ENCODE measurements around the gene FANCI. TPM values are rescaled to one million over a fixed set of nuclear protein-coding genes. Genes with fewer than 3 reads are reported as not detected.

FANCI gene
- total and polyA plus RNA-seq, 2 of the 4 experiments (the other 2 are of a cell fraction): 13.2 to 34.2 TPM

GRCh38 chr15:89363770-89364169 is 120.0 kb downstream of the FANCI start:
- Histone ChIP-seq H4K5ac (ENCODE audit: low read depth, low read length) (no peak overlapping the region), H2BK15ac (ENCODE audit: low read depth, low read length) (no peak overlapping the region), H3K4me2 (ENCODE audit: low read depth, low read length) (no peak overlapping the region), H3K14ac (replicated peaks; ENCODE audit: low read depth, low read length) (no peak overlapping the region), H4K20me1 (ENCODE audit: insufficient read depth, low read length) (peaks cover 6% of the 10 kb centered on the region; the same call in 1 of the 2 replicates), H3K79me1 (ENCODE audit: low read depth in 1 of 2, low read length in 2 of 2) (no peaks in the 10 kb centered on the region), H3K4me3 (ENCODE audit: insufficient read depth, low read depth, low read length) (no peak overlapping the region), H2BK5ac (ENCODE audit: low read depth, low read length, poor library complexity, severe bottlenecking) (no peak overlapping the region), H2BK120ac (ENCODE audit: low read depth, low read length) (no peak overlapping the region), H4K8ac (ENCODE audit: low read depth in 2 of 2, low read length in 2 of 2) (no peak overlapping the region), H3K27ac (ENCODE audit: insufficient read depth, low read length) (no peak overlapping the region), H3K36me3 (ENCODE audit: control insufficient read depth, insufficient read depth, low read length) (no peaks in the 10 kb centered on the region), H3K9me1 (ENCODE audit: insufficient read depth, low read length) (no peaks in the 10 kb centered on the region), H3K27me3 (ENCODE audit: control insufficient read depth, insufficient read depth, low read length) (peaks cover 92% of the 10 kb centered on the region), H3K56ac (ENCODE audit: extremely low read depth, insufficient read depth, low read length) (no peak overlapping the region), H2AK9ac (replicated peaks; ENCODE audit: low read depth, low read length, poor library complexity) (no peak overlapping the region), H2AFZ (replicated peaks; ENCODE audit: low read length, poor library complexity) (no peak overlapping the region), H2AK5ac (ENCODE audit: low read depth, low read length) (no peak overlapping the region), H4K91ac (ENCODE audit: insufficient read depth, low read depth, low read length) (no peak overlapping the region), H3K18ac (ENCODE audit: low read depth, low read length) (no peak overlapping the region), H3K4ac (ENCODE audit: low read depth, low read length) (no peak overlapping the region), H3K4me1 (ENCODE audit: control insufficient read depth, insufficient read depth, low read length) (no peaks in the 10 kb centered on the region), H3K9ac (ENCODE audit: low read depth, low read length) (no peak overlapping the region), H2BK20ac (ENCODE audit: low read depth, low read length) (no peak overlapping the region), H3K23ac (ENCODE audit: low read depth, low read length) (no peak overlapping the region), H3K9me3 (ENCODE audit: control insufficient read depth, insufficient read depth, low read length) (no peaks in the 10 kb centered on the region; the same call in none of the 2 replicates)
- intact Hi-C loops (cut with micrococcal nuclease) (no loop called here), in situ Hi-C loops (cut with MboI; ENCODE audit: low sequenced_read_pairs) (loop anchor here (5.0 kb wide), 1 partner anchor 69 kb away; no protein-coding TSS in a partner anchor), dilution Hi-C loops (cut with HindIII; ENCODE audit: low sequenced_read_pairs, unreplicated experiment) (no loop called here)
- BruUV-seq (replicated peaks): no TSS peak
- no CpG with 5 or more reads among the region's 4 CpGs for WGBS, 2 experiments (ENCODE audit: extremely low coverage in 2 of 2, insufficient read length in 1 of 2)
- no peak for ATAC-seq (ENCODE audit: low read depth)
- DNase-seq: no peak
- POLR2A ChIA-PET (ENCODE audit: unreplicated experiment): no interaction called here
- CTCF ChIA-PET: no interaction called here
- no peak for TF ChIP-seq SMC3 (IDR thresholded peaks at IDR 0.05; ENCODE audit: low read depth, low read length)
- TF ChIP-seq POLR2A (IDR thresholded peaks at IDR 0.05; ENCODE audit: low read depth, low read length): no peak
- no peak for TF ChIP-seq RCOR1 (IDR thresholded peaks at IDR 0.05; ENCODE audit: insufficient replicate concordance, low read length)
- TF ChIP-seq CEBPB (IDR thresholded peaks at IDR 0.05; ENCODE audit: low read depth, low read length): no peak
- TF ChIP-seq RFX5 (IDR thresholded peaks at IDR 0.05; ENCODE audit: low read depth, low read length): no peak
- no peak for TF ChIP-seq MAZ (IDR thresholded peaks at IDR 0.05; ENCODE audit: borderline replicate concordance, low read depth, low read length)
- no peak for TF ChIP-seq MAFK (IDR thresholded peaks at IDR 0.05; ENCODE audit: low read depth, low read length)
- TF ChIP-seq BHLHE40 (IDR thresholded peaks at IDR 0.05; ENCODE audit: low read depth, low read length): no peak
- no peak for TF ChIP-seq FOS (IDR thresholded peaks at IDR 0.05; ENCODE audit: low read depth, low read length)
- TF ChIP-seq CHD1 (IDR thresholded peaks at IDR 0.05; ENCODE audit: low read depth, low read length): no peak
- no peak for TF ChIP-seq NFE2L2 (IDR thresholded peaks at IDR 0.05; ENCODE audit: low read depth, low read length)
- no peak for TF ChIP-seq MXI1 (IDR thresholded peaks at IDR 0.05; ENCODE audit: borderline replicate concordance, low read depth, low read length)
- TF ChIP-seq, protein P1, sequence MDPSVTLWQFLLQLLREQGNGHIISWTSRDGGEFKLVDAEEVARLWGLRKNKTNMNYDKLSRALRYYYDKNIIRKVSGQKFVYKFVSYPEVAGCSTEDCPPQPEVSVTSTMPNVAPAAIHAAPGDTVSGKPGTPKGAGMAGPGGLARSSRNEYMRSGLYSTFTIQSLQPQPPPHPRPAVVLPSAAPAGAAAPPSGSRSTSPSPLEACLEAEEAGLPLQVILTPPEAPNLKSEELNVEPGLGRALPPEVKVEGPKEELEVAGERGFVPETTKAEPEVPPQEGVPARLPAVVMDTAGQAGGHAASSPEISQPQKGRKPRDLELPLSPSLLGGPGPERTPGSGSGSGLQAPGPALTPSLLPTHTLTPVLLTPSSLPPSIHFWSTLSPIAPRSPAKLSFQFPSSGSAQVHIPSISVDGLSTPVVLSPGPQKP (IDR thresholded peaks at IDR 0.05; ENCODE audit: borderline replicate concordance, low read depth, low read length): no peak
- TF ChIP-seq RAD21 (IDR thresholded peaks at IDR 0.05; ENCODE audit: low read length): no peak
